Endometrium (tissue), 2 donors: Measurements from ENCODE around the gene BACE2.

Experiments used
- FAIRE-seq: peaks from 2 replicates; lab custom pipeline; 2012; peaks lifted over from hg19 to GRCh38; lab: Jason Lieb, UNC
- donor health status: control.
- donor health status: control.

Gene BACE2

GRCh38 chr21:41322496-41323382 lies 154.8 kb downstream of the BACE2 start:
- FAIRE-seq: no peak

- FAIRE-seq: no peak
Measured at GRCh38 chr21:41325138-41325912, 157.4 kb downstream of the BACE2 start.

- FAIRE-seq: no peak
Measured at GRCh38 chr21:41326414-41327080, 158.6 kb downstream of the BACE2 start.

GRCh38 chr21:41327753-41328152 lies 159.8 kb downstream of the BACE2 start:
- FAIRE-seq: no peak

GRCh38 chr21:41328660-41329607 lies 161.0 kb downstream of the BACE2 start:
- FAIRE-seq: no peak
